Vagina (tissue), 2 donors: ENCODE measurements around the gene CERS1.

ENCODE experiments used
- CTCF ChIP-seq, 3 experiments: fragments of 450-650 bp in 2 of 3; fragments of 200-600 bp in 1 of 3; sonication (generic) in 1 of 3; IDR thresholded peaks; one replicate each; pipeline ENCODE4 v1.5.1; 2017 to 2019; ENCODE audit warnings: antibody characterized with exemption in 3 of 3, mild to moderate bottlenecking in 2 of 3, moderate library complexity in 2 of 3
- POLR2A ChIP-seq, 2 donors: fragments of 450-650 bp; IDR thresholded peaks; one replicate each; pipeline ENCODE4 v1.6.1; 2017; ENCODE audit warnings: antibody characterized with exemption in 2 of 2, mild to moderate bottlenecking in 2 of 2, moderate library complexity in 2 of 2

DNA sequence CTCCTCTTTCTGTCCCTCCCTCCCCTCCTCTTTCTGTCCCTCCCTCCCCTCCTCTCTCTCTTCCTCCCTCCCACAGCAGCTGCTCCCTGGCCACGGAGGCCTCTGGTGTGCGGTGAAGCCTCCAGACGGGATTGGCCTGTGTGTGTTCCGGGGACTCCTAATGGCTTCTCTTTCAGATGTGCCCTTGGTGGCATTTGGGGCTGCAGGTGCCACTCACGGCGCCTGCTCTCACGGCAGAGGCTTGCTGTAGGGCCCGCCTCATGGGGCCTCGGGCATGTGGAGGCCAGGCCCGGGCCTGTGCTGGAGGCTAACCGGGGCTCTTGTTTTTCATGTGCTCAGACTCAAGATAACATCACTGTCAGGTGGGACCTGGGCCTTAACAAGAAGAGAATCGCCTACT, 43.3 kb downstream of the CERS1 start:
- TF ChIP-seq CTCF (IDR thresholded peaks at IDR 0.05) = no peak
- TF ChIP-seq POLR2A (IDR thresholded peaks at IDR 0.05) = no peak
